HEK293 (cell line): ENCODE measurements around the gene TRIM44.

Experiments
- CTCF ChIP-seq: fragments of 450-650 bp; formaldehyde crosslinking; IDR thresholded peaks from 2 replicates; pipeline ENCODE4 v1.5.1; 2016; ENCODE audit warnings: missing biosample characterization, missing genetic modification characterization
- ZNF239 ChIP-seq: fragments of 450-650 bp; formaldehyde crosslinking; IDR thresholded peaks from 2 replicates; pipeline ENCODE4 v1.5.1; 2016; ENCODE audit warnings: missing biosample characterization, missing genetic modification characterization
- ZNF626 ChIP-seq: fragments of 450-650 bp; sonication (Bioruptor Pico); formaldehyde crosslinking; IDR thresholded peaks from 2 replicates; pipeline ENCODE4 v1.5.1; 2018; ENCODE audit warnings: missing biosample characterization, missing genetic modification characterization, inconsistent platforms
- TF ChIP-seq, protein P1 (sequence below): fragments of 450-650 bp; formaldehyde crosslinking; IDR thresholded peaks from 2 replicates; pipeline ENCODE4 v1.5.1; 2016; ENCODE audit warnings: missing biosample characterization, missing genetic modification characterization, low read depth

GRCh38 chr11:35721651-35722282, 59.2 kb downstream of the TRIM44 start:
- TF ChIP-seq ZNF626 = no peak
- no peak for TF ChIP-seq ZNF239 (tag by site-specific recombination)
- no peak for TF ChIP-seq CTCF (tag by site-specific recombination)
- TF ChIP-seq, protein P1, sequence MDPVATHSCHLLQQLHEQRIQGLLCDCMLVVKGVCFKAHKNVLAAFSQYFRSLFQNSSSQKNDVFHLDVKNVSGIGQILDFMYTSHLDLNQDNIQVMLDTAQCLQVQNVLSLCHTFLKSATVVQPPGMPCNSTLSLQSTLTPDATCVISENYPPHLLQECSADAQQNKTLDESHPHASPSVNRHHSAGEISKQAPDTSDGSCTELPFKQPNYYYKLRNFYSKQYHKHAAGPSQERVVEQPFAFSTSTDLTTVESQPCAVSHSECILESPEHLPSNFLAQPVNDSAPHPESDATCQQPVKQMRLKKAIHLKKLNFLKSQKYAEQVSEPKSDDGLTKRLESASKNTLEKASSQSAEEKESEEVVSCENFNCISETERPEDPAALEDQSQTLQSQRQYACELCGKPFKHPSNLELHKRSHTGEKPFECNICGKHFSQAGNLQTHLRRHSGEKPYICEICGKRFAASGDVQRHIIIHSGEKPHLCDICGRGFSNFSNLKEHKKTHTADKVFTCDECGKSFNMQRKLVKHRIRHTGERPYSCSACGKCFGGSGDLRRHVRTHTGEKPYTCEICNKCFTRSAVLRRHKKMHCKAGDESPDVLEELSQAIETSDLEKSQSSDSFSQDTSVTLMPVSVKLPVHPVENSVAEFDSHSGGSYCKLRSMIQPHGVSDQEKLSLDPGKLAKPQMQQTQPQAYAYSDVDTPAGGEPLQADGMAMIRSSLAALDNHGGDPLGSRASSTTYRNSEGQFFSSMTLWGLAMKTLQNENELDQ (tag by site-specific recombination) = no peak
